Suprapubic skin (tissue), 4 donors: Measurements from ENCODE around the gene OTC. TPM values are rescaled to one million over a fixed set of nuclear protein-coding genes. Genes with fewer than 3 reads are reported as not detected.

Source experiments
- DNase-seq, 2 donors: peaks; one replicate each; pipeline ENCODE4 v3.0.0-alpha.2; 2019; ENCODE audit warnings: low spot score in 2 of 2
- H3K27ac ChIP-seq: fragments of 200-600 bp; sonication (generic); one replicate; pipeline ENCODE4 v1.5.1; 2019
- H3K27me3 ChIP-seq: fragments of 200-600 bp; sonication (generic); one replicate; pipeline ENCODE4 v1.5.1; 2019
- H3K36me3 ChIP-seq: fragments of 200-600 bp; sonication (generic); one replicate; pipeline ENCODE4 v1.5.1; 2019
- H3K4me1 ChIP-seq: fragments of 200-600 bp; sonication (generic); one replicate; pipeline ENCODE4 v1.5.1; 2019
- H3K4me3 ChIP-seq: fragments of 200-600 bp; sonication (generic); one replicate; pipeline ENCODE4 v1.5.1; 2019; ENCODE audit warnings: mild to moderate bottlenecking
- H3K9me3 ChIP-seq: fragments of 200-600 bp; sonication (generic); one replicate; pipeline ENCODE4 v1.5.1; 2019
- CTCF ChIP-seq, 2 donors: fragments of 200-600 bp in 1 of 2; fragments of 450-650 bp in 1 of 2; sonication (generic) in 1 of 2; IDR thresholded peaks; one replicate each; pipeline ENCODE4 v1.5.1; 2016 to 2019; ENCODE audit warnings: antibody characterized with exemption in 2 of 2, mild to moderate bottlenecking in 1 of 2, moderate library complexity in 1 of 2
- EP300 ChIP-seq: sonication (generic); formaldehyde crosslinking; IDR thresholded peaks from one replicate; pipeline ENCODE4 v1.6.1; 2017; ENCODE audit warnings: antibody characterized with exemption
- POLR2A ChIP-seq, 2 donors: fragments of 450-650 bp; IDR thresholded peaks; one replicate each; pipeline ENCODE4 v1.6.1; 2017; ENCODE audit warnings: antibody characterized with exemption in 2 of 2, mild to moderate bottlenecking in 2 of 2, moderate library complexity in 2 of 2
- POLR2AphosphoS5 ChIP-seq, 3 donors: sonication (generic); formaldehyde crosslinking; IDR thresholded peaks; one replicate each; pipeline ENCODE4 v1.6.1; 2017; ENCODE audit warnings: antibody characterized with exemption in 3 of 3
- WGBS: methylation state at CpG from one replicate; pipeline ENCODE4 v1.1.5; 2018; 5-methylcytosine and 5-hydroxymethylcytosine counted together
- total RNA-seq, 4 donors: library from RNA; depleted of rRNA; stranded (reverse); fragments of >200 nt; gene quantifications; one replicate each; pipeline ENCODE4 v1.1.0, GENCODE V29; 2016

Gene OTC
- total RNA-seq, 4 donors from 2014 or later: not detected

DNA sequence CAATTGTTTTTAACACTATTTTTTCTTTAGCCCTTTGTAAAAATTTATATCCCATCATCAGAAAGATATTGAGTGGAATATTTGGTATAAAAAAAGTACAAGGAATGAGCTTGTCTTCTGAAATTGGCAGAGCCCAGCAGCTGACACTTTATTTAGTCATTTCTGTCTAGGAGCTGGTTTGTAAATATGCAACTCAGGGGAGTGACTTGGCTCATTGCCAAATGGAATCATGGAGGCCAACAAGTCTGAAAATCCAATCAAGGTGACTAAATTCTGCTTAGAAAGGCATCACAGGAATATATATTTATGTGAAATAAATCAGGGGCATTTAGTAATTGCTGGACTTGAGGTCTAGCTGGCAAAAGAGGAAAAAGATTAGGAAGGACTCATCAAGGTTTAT, 74.4 kb downstream of the OTC start:
- DNase-seq: no peak
- Histone ChIP-seq H3K36me3 (no peaks in the 10 kb centered on the region), H3K4me3 (no peak overlapping the region), H3K27ac (no peak overlapping the region), H3K9me3 (no peaks in the 10 kb centered on the region), H3K27me3 (no peaks in the 10 kb centered on the region), H3K4me1 (no peaks in the 10 kb centered on the region)
- TF ChIP-seq POLR2AphosphoS5 (IDR thresholded peaks at IDR 0.05) (no peak), POLR2A (IDR thresholded peaks at IDR 0.05) (no peak), EP300 (no peak), CTCF (IDR thresholded peaks at IDR 0.05) (no peak)

GRCh38 chrX:38431525-38431924, 79.1 kb downstream of the OTC start:
- Histone ChIP-seq H3K27ac (no peak overlapping the region), H3K4me3 (no peak overlapping the region), H3K9me3 (no peaks in the 10 kb centered on the region), H3K4me1 (no peaks in the 10 kb centered on the region), H3K27me3 (no peaks in the 10 kb centered on the region), H3K36me3 (no peaks in the 10 kb centered on the region)
- WGBS: 70% methylated on average over 1 of the region's 1 CpG
- TF ChIP-seq POLR2AphosphoS5 (IDR thresholded peaks at IDR 0.05) (no peak), EP300 (no peak), POLR2A (IDR thresholded peaks at IDR 0.05) (no peak), CTCF (IDR thresholded peaks at IDR 0.05) (no peak)
- DNase-seq: no peak

- Histone ChIP-seq H3K27ac (no peak overlapping the region), H3K4me1 (no peaks in the 10 kb centered on the region), H3K4me3 (no peak overlapping the region), H3K36me3 (no peaks in the 10 kb centered on the region), H3K27me3 (no peaks in the 10 kb centered on the region), H3K9me3 (no peaks in the 10 kb centered on the region)
- DNase-seq: no peak
- TF ChIP-seq CTCF (IDR thresholded peaks at IDR 0.05) (no peak), EP300 (no peak), POLR2AphosphoS5 (IDR thresholded peaks at IDR 0.05) (no peak), POLR2A (IDR thresholded peaks at IDR 0.05) (no peak)
- 71% methylated on average over 1 of the region's 1 CpG for WGBS
Observed at GRCh38 chrX:38435130-38435529, 82.7 kb downstream of the OTC start.

- H3K36me3 ChIP-seq: no peaks in the 10 kb centered on the region
Observed at GRCh38 chrX:38437093-38437492, 84.7 kb downstream of the OTC start.

DNA sequence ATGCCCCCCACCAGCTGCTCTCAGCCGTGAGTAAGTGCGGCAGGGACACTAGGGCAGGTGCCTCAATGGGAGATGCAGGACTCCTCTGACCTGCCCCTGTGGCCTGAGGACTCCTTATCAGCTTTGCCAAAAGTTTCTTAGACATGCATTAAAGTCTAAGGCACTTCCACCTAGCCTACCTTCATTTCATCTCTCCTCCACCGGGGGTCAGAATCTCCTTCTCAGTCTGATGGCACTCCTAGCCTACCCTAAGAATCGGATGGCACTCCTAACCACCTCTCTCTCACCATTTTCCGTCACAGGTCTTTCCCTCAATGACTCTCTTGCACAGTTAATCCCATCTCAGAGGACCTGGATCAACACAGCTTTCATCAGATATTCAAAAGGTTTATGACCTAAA, 85.9 kb downstream of the OTC start:
- DNase-seq: no peak
- Histone ChIP-seq H3K4me3 (no peak overlapping the region), H3K9me3 (no peaks in the 10 kb centered on the region), H3K27ac (no peak overlapping the region), H3K4me1 (no peaks in the 10 kb centered on the region), H3K27me3 (no peaks in the 10 kb centered on the region), H3K36me3 (no peaks in the 10 kb centered on the region)
- WGBS: 59% methylated on average over 5 of the region's 5 CpGs
- TF ChIP-seq POLR2A (IDR thresholded peaks at IDR 0.05): no peak
- TF ChIP-seq EP300: no peak
- TF ChIP-seq CTCF (IDR thresholded peaks at IDR 0.05): no peak
- no peak for TF ChIP-seq POLR2AphosphoS5 (IDR thresholded peaks at IDR 0.05)

More at GRCh38 chrX:38437093-38437492, 84.7 kb downstream of the OTC start:
- Histone ChIP-seq H3K4me1 (no peaks in the 10 kb centered on the region), H3K9me3 (no peaks in the 10 kb centered on the region), H3K27ac (no peak overlapping the region), H3K27me3 (no peaks in the 10 kb centered on the region), H3K4me3 (no peak overlapping the region)
- DNase-seq: no peak
- TF ChIP-seq POLR2AphosphoS5 (IDR thresholded peaks at IDR 0.05): no peak
- no peak for TF ChIP-seq POLR2A (IDR thresholded peaks at IDR 0.05)
- no peak for TF ChIP-seq EP300
- TF ChIP-seq CTCF (IDR thresholded peaks at IDR 0.05): no peak
- WGBS: 93% methylated on average over 2 of the region's 2 CpGs
